HEK293 (cell line): ENCODE measurements around the gene MAGI2.
"Not testable (repeated sequence)": the region's sequence is repeated elsewhere in the genome, so short reads cannot be mapped to it uniquely, and the experiment has no call there.

Experiments used
- CTCF ChIA-PET: fragments of 350-600 bp; formaldehyde crosslinking; extraction: SDS; loops from one replicate; lab custom pipeline; 2021; ENCODE audit warnings: antibody characterized with exemption; lab: Yijun Ruan, JAX
- POLR2A ChIA-PET: fragments of 300-600 bp; formaldehyde crosslinking; extraction: SDS; loops from one replicate; lab custom pipeline; 2020; ENCODE audit warnings: antibody characterized with exemption, inconsistent platforms; lab: Yijun Ruan, JAX
- H3K27ac ChIP-seq: fragments of 200-500 bp; sonication (Bioruptor generic); 2 replicates; pipeline ENCODE4 v1.5.1; 2014; ENCODE audit warnings: low read depth, low read length, control low read depth, inconsistent platforms; ENCODE audit errors: extremely low read depth
- H3K36me3 ChIP-seq, 2 experiments: fragments of 200-500 bp in 1 of 2; sonication (Bioruptor generic) in 1 of 2; 1 replicate in 1 of 2; 2 replicates in 1 of 2; pipeline ENCODE4 v1.5.1; 2014 to 2017; ENCODE audit warnings: inconsistent platforms in 2 of 2, low read length in 2 of 2; ENCODE audit not compliant: control insufficient read depth in 2 of 2, insufficient read depth in 1 of 2
- H3K4me1 ChIP-seq: fragments of 200-500 bp; sonication (Bioruptor generic); 2 replicates; pipeline ENCODE4 v1.5.1; 2014; ENCODE audit warnings: mild to moderate bottlenecking, low read length, inconsistent platforms; ENCODE audit not compliant: control insufficient read depth, insufficient read depth
- H3K4me3 ChIP-seq: 2 replicates; pipeline ENCODE4 v1.5.1; 2011; ENCODE audit warnings: low read depth, mild to moderate bottlenecking, control low read depth, low read length, moderate library complexity
- H3K9me3 ChIP-seq: fragments of 200-500 bp; sonication (Bioruptor generic); 2 replicates; pipeline ENCODE4 v1.5.1; 2014; ENCODE audit warnings: low read depth, low read length, inconsistent platforms; ENCODE audit not compliant: control insufficient read depth, insufficient read depth
- GLI2 ChIP-seq: fragments of 450-650 bp; formaldehyde crosslinking; IDR thresholded peaks from 2 replicates; pipeline ENCODE4; 2017; ENCODE audit warnings: missing biosample characterization, missing genetic modification characterization, low read depth, borderline replicate concordance
- ZIC2 ChIP-seq: fragments of 450-650 bp; formaldehyde crosslinking; IDR thresholded peaks from 2 replicates; pipeline ENCODE4 v1.5.1; 2016; ENCODE audit warnings: missing biosample characterization, missing genetic modification characterization
- ZNF155 ChIP-seq: fragments of 450-650 bp; formaldehyde crosslinking; IDR thresholded peaks from 2 replicates; pipeline ENCODE4 v1.5.1; 2016; ENCODE audit warnings: missing biosample characterization, missing genetic modification characterization
- ZNF292 ChIP-seq: fragments of 450-650 bp; formaldehyde crosslinking; IDR thresholded peaks from 2 replicates; pipeline ENCODE4 v1.5.1; 2016; ENCODE audit warnings: low read depth, missing biosample characterization, missing genetic modification characterization, borderline replicate concordance
- ZNF391 ChIP-seq: fragments of 450-650 bp; formaldehyde crosslinking; IDR thresholded peaks from 2 replicates; pipeline ENCODE4 v1.5.1; 2016; ENCODE audit warnings: low read depth, missing biosample characterization, missing genetic modification characterization, borderline replicate concordance
- ZNF426 ChIP-seq: fragments of 450-650 bp; formaldehyde crosslinking; IDR thresholded peaks from 2 replicates; pipeline ENCODE4 v1.5.1; 2017; ENCODE audit warnings: missing biosample characterization, missing genetic modification characterization, mild to moderate bottlenecking, inconsistent platforms, moderate library complexity
- ZNF555 ChIP-seq: fragments of 450-650 bp; formaldehyde crosslinking; conservative IDR thresholded peaks from 2 replicates; pipeline ENCODE4 v1.5.1; 2017; ENCODE audit warnings: missing biosample characterization, mild to moderate bottlenecking, missing genetic modification characterization, inconsistent platforms
- ZNF623 ChIP-seq: fragments of 450-650 bp; formaldehyde crosslinking; IDR thresholded peaks from 2 replicates; pipeline ENCODE4 v1.5.1; 2016; ENCODE audit warnings: missing biosample characterization, missing genetic modification characterization
- ZNF654 ChIP-seq: fragments of 450-650 bp; formaldehyde crosslinking; IDR thresholded peaks from 2 replicates; pipeline ENCODE4 v1.5.1; 2016; ENCODE audit warnings: low read depth, missing biosample characterization, missing genetic modification characterization
- ZNF660 ChIP-seq: fragments of 450-650 bp; IDR thresholded peaks from 2 replicates; pipeline ENCODE4 v1.5.1; 2018; ENCODE audit warnings: missing biosample characterization, mild to moderate bottlenecking, missing genetic modification characterization
- ZNF670 ChIP-seq: fragments of 450-650 bp; formaldehyde crosslinking; IDR thresholded peaks from 2 replicates; pipeline ENCODE4 v1.5.1; 2016; ENCODE audit warnings: missing biosample characterization, missing genetic modification characterization, low read depth
- ZNF707 ChIP-seq: fragments of 450-650 bp; formaldehyde crosslinking; IDR thresholded peaks from 2 replicates; pipeline ENCODE4 v1.5.1; 2016; ENCODE audit warnings: missing biosample characterization, missing genetic modification characterization
- ZNF776 ChIP-seq: fragments of 450-650 bp; formaldehyde crosslinking; IDR thresholded peaks from 2 replicates; pipeline ENCODE4 v1.5.0; 2017; ENCODE audit warnings: missing biosample characterization, missing genetic modification characterization, borderline replicate concordance
- ZSCAN18 ChIP-seq: fragments of 450-650 bp; formaldehyde crosslinking; IDR thresholded peaks from 2 replicates; pipeline ENCODE4 v1.5.1; 2016; ENCODE audit warnings: missing biosample characterization, missing genetic modification characterization
- ZSCAN30 ChIP-seq: fragments of 450-650 bp; IDR thresholded peaks from 2 replicates; pipeline ENCODE4 v1.5.1; 2018; ENCODE audit warnings: missing biosample characterization, mild to moderate bottlenecking, missing genetic modification characterization, moderate library complexity

MAGI2 gene

DNA sequence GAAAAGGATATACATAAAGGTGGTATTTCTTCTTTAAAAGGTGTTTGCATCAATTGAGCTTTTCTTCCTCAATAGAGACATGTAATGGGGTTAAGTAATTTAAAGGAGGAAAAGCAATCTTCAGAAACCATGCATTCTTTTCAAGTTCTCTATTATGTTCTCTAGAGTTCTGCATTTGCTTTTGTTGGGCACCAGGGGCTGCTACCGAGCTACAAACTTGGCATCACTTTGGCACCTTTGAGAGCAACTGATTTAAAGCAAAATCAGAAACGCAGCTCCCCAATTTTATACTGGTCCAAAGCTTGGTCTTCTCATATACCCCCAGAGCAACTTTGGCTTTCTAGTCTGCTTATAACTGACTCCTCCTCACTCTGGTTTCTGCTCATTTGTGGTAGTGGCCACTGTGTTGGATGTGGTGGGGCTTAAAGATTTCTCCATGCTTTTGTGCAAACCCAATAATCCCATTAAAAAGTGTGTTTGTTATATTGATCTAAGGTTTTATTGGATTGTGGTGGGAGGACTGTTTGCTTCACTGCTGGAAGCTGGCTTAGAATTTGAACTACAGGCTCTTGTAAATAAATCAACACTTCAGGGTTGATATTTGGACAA lies 942.8 kb downstream of the MAGI2 start:
- H3K27ac ChIP-seq: no peak overlapping the region
- POLR2A ChIA-PET: no interaction called here
- no peak overlapping the region for H3K4me3 ChIP-seq
- TF ChIP-seq ZNF776: no peak
- peak; percentile 50 for TF ChIP-seq ZNF654 (tag by site-specific recombination)
- H3K9me3 ChIP-seq: no peaks in the 10 kb centered on the region
- H3K4me1 ChIP-seq: no peaks in the 10 kb centered on the region
- no peaks in the 10 kb centered on the region for H3K36me3 ChIP-seq
- CTCF ChIA-PET: interaction anchor here (0.5 to 1.5 kb wide), 12 partner anchors 12 to 1537 kb away, joined by 3 to 6 read pairs (median 3); no protein-coding TSS in a partner anchor

DNA sequence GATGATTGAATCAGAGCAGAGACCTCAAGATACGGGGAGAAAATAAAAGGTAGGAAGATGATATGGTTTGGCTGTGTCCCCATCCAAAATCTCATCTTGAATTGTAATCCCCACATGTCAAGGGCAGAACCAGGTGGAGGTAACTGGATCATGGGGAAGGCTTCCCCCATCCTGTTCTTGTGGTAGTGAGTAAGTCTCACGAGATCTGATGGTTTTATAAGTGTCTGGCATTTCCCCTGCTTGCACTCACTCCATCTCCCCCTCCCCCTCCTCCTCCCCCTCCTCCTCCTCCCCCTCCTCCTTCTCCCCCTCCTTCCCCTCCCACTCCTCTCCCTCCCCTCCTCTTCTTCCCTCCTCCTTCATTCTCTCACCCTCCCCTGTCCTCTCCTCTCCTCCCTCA lies 950.2 kb downstream of the MAGI2 start:
- H3K4me3 ChIP-seq, H3K36me3 ChIP-seq, H3K4me1 ChIP-seq, H3K27ac ChIP-seq, POLR2A ChIA-PET, CTCF ChIA-PET, H3K9me3 ChIP-seq: not testable (repeated sequence)

DNA sequence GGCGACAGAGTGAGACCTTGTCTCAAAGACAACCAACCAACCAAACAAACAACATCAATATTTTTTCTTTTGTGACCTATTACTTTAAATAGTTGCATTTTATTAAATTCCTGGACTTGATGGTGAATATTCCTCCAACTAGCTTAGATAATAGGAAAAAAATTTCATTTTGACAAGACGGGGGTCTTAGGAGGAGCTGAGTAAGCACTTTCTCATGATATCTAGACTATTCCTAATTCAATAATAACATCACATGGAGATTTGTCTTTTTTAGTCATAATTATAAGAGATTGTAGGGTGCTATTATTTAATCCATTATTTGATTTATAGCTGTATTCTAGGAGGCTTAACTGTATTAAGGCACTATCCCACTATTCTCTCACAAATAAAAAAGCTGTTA lies 952.4 kb downstream of the MAGI2 start:
- Histone ChIP-seq H3K36me3 (no peaks in the 10 kb centered on the region), H3K4me1 (no peaks in the 10 kb centered on the region)
- CTCF ChIA-PET: interaction anchor here (0.7 to 1.1 kb wide), 2 partner anchors 14 to 480 kb away, joined by 4 read pairs; no protein-coding TSS in a partner anchor

DNA sequence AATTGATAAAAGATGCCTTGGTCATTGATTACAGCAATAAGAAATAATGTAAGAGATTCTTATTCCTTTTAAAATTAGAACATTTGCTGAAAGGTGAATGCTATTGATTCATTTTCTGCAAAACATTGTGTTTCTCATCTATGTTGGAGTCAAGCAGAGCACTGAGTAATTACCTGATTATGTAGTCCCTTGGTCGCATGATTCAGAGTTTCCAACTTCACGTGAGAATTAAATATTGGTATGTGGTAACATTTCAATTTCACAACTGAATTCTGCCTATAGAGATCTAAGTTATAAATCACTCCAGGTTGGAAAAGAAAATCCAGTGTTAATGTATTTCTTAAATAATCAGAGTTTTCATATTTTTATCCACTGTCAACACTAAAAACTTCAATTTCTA lies 953.5 kb downstream of the MAGI2 start:
- no peaks in the 10 kb centered on the region for H3K36me3 ChIP-seq
- CTCF ChIA-PET: interaction anchor here (1.9 kb wide), 1 partner anchor 10 kb away, joined by 4 read pairs; no protein-coding TSS in a partner anchor
- H3K4me1 ChIP-seq: no peaks in the 10 kb centered on the region
- TF ChIP-seq ZSCAN18 (tag by site-specific recombination) (no peak), ZNF660 (tag by site-specific recombination) (no peak), ZNF426 (tag by site-specific recombination) (no peak)
- TF ChIP-seq, all 188 proteins: peak for 0
- POLR2A ChIA-PET: no interaction called here
- Histone ChIP-seq H3K9me3 (no peaks in the 10 kb centered on the region), H3K4me3 (no peak overlapping the region), H3K27ac (no peak overlapping the region)

More for the DNA sequence above, 952.4 kb downstream of the MAGI2 start:
- no peak overlapping the region for H3K4me3 ChIP-seq
- no peaks in the 10 kb centered on the region for H3K9me3 ChIP-seq
- TF ChIP-seq ZNF426 (tag by site-specific recombination) (no peak), ZNF155 (tag by site-specific recombination) (no peak), ZNF623 (tag by site-specific recombination) (no peak), ZNF292 (tag by site-specific recombination) (no peak), ZNF555 (tag by site-specific recombination) (no peak), ZNF776 (no peak), ZNF391 (tag by site-specific recombination) (no peak), ZNF707 (tag by site-specific recombination) (no peak), ZSCAN30 (tag by site-specific recombination) (no peak), GLI2 (tag by site-specific recombination) (no peak), ZNF670 (tag by site-specific recombination) (no peak), ZIC2 (tag by site-specific recombination) (no peak)
- TF ChIP-seq, all 188 proteins: peak for 0
- H3K27ac ChIP-seq: no peak overlapping the region
- POLR2A ChIA-PET: no interaction called here
